Measurements from ENCODE around the gene NDUFV2. TPM values are rescaled to one million over a fixed set of nuclear protein-coding genes. Genes with fewer than 3 reads are reported as not detected.
A peak's percentile ranks its signal among the peaks of the same experiment; 100 is the strongest.
"Not testable (repeated sequence)": the region's sequence is repeated elsewhere in the genome, so short reads cannot be mapped to it uniquely, and the experiment has no call there.

NDUFV2 gene
- total RNA-seq, 2 donors from 2014 or later = 276 to 295 TPM

DNA sequence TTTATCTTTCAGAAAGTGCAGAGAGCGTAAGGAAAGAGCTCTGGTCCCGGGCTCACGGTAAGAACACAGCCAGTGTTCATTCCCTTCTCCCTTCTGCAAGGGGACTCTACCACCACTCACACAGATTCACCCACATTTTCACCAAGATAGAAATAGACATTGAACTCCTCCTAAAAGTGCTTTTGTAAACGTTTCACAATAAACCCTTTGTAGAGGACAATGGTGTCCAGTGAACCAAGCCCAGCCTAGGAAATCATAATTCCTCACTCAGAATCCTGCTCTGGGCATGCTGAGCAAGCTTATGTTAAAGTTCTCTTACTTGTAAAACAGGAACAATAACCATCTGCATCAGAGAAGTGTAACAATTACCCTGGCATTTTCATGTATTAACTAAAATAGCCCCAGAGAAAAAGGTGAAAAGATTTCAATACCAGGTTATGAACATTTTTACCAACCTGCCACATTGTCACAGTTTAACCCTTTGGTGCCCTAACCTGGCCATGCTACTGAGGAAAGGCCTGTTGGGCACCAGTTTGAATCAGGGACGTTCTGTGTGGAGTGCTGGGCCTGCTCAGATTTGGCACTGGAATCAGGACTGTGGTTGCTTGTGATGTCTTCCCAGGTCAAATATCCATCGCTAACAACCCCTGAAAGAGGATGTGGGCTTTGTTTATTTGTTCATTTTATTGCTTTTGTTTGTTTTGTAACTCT lies 22.5 kb upstream of the NDUFV2 start:
- Mint-ChIP-seq H3K9me3 (no peaks in the 10 kb centered on the region), H3K4me3 (peak overlapping the region; percentile 7), H3K27ac (peak overlapping the region; percentile 99 to 100), H3K36me3 (peaks cover 10% of the 10 kb centered on the region), H3K4me1 (ENCODE audit: low read depth in 2 of 2) (peaks cover 58 to 73% of the 10 kb centered on the region in 2 donors), H3K27me3 (no peaks in the 10 kb centered on the region)
- ATAC-seq = no peak
- no peak for DNase-seq (ENCODE audit: low spot score)

GRCh38 chr18:9081940-9082339 lies 20.6 kb upstream of the NDUFV2 start:
- Mint-ChIP-seq H3K27ac (peak overlapping the region; percentile 99 to 100), H3K36me3 (no peaks in the 10 kb centered on the region), H3K4me1 (ENCODE audit: low read depth in 2 of 2) (peaks cover 47 to 60% of the 10 kb centered on the region in 2 donors), H3K27me3 (no peaks in the 10 kb centered on the region), H3K9me3 (no peaks in the 10 kb centered on the region), H3K4me3 (peak overlapping the region; percentile 81)
- ATAC-seq = peak; percentile 22 to 43
- peak; percentile 73 for DNase-seq (ENCODE audit: low spot score)

- Mint-ChIP-seq H3K4me3 (peak overlapping the region; percentile 81), H3K27me3 (no peaks in the 10 kb centered on the region), H3K27ac (peak overlapping the region; percentile 99 to 100), H3K4me1 (ENCODE audit: low read depth in 2 of 2) (peaks cover 41 to 54% of the 10 kb centered on the region in 2 donors), H3K9me3 (no peaks in the 10 kb centered on the region), H3K36me3 (no peaks in the 10 kb centered on the region)
- peak; percentile 79 for DNase-seq (ENCODE audit: low spot score)
- peak; percentile 91 to 92 for ATAC-seq
Observed at GRCh38 chr18:9082711-9083510, 19.6 kb upstream of the NDUFV2 start.

DNA sequence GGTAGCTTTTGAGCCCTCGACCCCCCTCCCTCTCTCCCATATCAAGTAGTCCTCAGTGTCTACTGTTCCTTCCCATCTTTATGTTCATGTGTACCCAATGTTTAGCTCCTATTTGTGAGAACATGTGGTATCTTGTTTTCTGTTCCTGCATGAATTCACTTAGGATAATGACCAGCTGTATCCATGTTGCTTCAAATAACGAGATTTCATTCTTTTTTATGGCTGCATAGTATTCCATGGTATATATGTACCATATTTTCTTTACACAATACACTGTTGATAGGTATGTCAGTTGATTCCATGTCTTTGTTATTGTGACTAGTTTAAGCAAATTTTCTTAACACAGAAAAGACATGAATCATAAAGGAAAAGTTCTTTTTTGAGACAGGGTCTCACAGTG lies 16.5 kb upstream of the NDUFV2 start:
- Mint-ChIP-seq H3K9me3 (no peaks in the 10 kb centered on the region), H3K36me3 (no peaks in the 10 kb centered on the region), H3K27ac (peak overlapping the region; percentile 72 to 100), H3K4me3 (peak overlapping the region; percentile 20), H3K27me3 (no peaks in the 10 kb centered on the region), H3K4me1 (ENCODE audit: low read depth in 2 of 2) (peaks cover 49 to 65% of the 10 kb centered on the region in 2 donors)
- ATAC-seq (no peak), DNase-seq (ENCODE audit: low spot score) (no peak)

DNA sequence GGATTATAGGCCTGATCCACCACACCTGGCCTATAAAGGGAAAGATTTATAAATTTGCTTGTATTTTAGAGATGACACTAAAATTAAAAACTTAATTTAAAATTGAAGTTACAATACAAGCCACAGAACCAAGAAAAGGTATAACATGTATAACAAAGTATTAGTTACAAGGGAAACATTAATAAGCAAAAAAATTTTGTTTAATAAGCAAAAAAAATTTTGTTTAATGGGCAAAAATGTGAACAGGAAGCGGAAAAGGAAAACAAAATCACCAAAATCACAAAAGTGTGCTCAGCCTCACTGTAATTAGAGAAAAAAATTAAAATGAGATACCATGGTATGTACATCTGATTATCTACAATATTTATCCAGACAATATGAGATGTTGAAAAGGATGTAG lies 15.9 kb upstream of the NDUFV2 start:
- Mint-ChIP-seq H3K4me3 (no peak overlapping the region), H3K4me1 (ENCODE audit: low read depth in 2 of 2) (peaks cover 49 to 69% of the 10 kb centered on the region in 2 donors), H3K9me3 (no peaks in the 10 kb centered on the region), H3K27me3 (no peaks in the 10 kb centered on the region), H3K36me3 (no peaks in the 10 kb centered on the region), H3K27ac (peak overlapping the region; percentile 72 to 100)
- DNase-seq (ENCODE audit: low spot score) (no peak), ATAC-seq (no peak)

DNA sequence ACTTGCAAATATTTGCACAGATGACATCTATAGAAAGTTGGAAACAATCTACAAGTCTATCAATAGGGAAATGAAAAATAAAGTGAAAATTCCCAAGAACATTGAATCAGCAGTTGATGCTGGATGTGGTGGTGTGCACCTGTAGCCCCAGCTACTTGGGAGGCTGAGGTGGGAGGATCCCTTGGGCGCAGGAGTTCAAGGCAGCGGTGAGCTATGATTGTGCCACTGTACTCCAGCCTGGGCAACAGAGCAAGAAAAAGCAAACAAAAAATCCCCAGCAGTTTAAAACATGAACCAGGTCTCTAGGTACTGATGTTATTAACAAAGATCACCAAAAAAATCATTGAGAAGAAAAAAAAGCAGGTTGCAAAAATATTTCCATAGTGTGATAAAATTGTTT lies 15.4 kb upstream of the NDUFV2 start:
- Mint-ChIP-seq H3K4me3 (peak overlapping the region; percentile 25), H3K27me3 (no peaks in the 10 kb centered on the region), H3K9me3 (no peaks in the 10 kb centered on the region), H3K27ac (peak overlapping the region; percentile 72 to 100), H3K36me3 (no peaks in the 10 kb centered on the region), H3K4me1 (ENCODE audit: low read depth in 2 of 2) (peaks cover 46 to 66% of the 10 kb centered on the region in 2 donors)
- ATAC-seq (no peak), DNase-seq (ENCODE audit: low spot score) (no peak)

DNA sequence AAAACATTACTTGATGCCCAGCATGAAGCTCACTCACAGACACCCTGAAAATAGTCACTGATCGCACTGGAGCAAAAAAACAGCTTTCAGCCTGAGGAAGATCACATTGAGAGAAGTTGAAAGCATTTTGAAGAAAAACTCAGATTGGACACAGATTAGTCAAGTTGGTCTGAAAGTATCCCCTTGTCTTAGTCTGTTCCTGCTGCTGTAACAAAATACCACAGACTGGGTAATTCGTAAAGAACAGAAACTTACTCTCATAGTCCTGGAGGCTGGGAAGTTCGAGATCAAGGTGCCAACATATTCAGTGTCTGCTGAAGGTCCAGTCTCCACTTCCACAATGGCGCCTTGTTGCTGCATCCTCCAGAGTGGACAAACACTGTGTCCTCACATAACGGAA lies 14.2 kb upstream of the NDUFV2 start:
- peaks cover 35 to 60% of the 10 kb centered on the region in 2 donors for H3K4me1 Mint-ChIP-seq (ENCODE audit: low read depth in 2 of 2)
- H3K36me3 Mint-ChIP-seq = no peaks in the 10 kb centered on the region
- H3K9me3 Mint-ChIP-seq = no peaks in the 10 kb centered on the region
- DNase-seq (ENCODE audit: low spot score) (no peak), ATAC-seq (no peak)
- no peaks in the 10 kb centered on the region for H3K27me3 Mint-ChIP-seq
- peak overlapping the region; percentile 95 to 100 for H3K27ac Mint-ChIP-seq
- H3K4me3 Mint-ChIP-seq = peak overlapping the region; percentile 58

- H3K4me1 Mint-ChIP-seq (ENCODE audit: low read depth in 2 of 2) = peaks cover 31 to 57% of the 10 kb centered on the region in 2 donors
- H3K4me3 Mint-ChIP-seq = peak overlapping the region; percentile 58
- not testable (repeated sequence) for H3K27me3 Mint-ChIP-seq; H3K9me3 Mint-ChIP-seq; DNase-seq (ENCODE audit: low spot score); ATAC-seq; H3K36me3 Mint-ChIP-seq
- H3K27ac Mint-ChIP-seq = peak overlapping the region; percentile 95 to 100
Observed at GRCh38 chr18:9088727-9089126, 13.8 kb upstream of the NDUFV2 start.

DNA sequence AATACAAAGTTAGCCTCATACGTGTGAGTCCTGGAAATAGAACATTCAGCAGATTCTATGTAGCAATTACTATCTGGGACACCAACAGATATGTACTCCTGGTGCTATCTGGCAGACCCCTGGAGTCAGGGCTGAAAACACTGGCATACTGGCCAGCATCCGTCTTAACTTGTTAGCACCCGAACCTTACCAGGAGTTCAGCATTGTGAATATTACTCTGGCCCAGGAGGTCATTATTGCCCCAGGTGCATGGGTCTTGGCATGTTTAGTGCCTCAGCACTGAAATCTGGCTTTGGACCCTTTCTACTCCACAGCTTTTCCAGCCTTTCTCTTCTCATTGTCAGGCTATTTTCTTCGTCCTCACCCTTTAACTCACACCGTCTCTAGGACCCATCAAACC lies 11.9 kb upstream of the NDUFV2 start:
- no peaks in the 10 kb centered on the region for H3K9me3 Mint-ChIP-seq
- DNase-seq (ENCODE audit: low spot score) (no peak), ATAC-seq (no peak)
- H3K4me1 Mint-ChIP-seq (ENCODE audit: low read depth in 2 of 2) = peaks cover 41 to 68% of the 10 kb centered on the region in 2 donors
- H3K36me3 Mint-ChIP-seq = no peaks in the 10 kb centered on the region
- H3K27me3 Mint-ChIP-seq = no peaks in the 10 kb centered on the region
- H3K27ac Mint-ChIP-seq = peak overlapping the region; percentile 95 to 100
- H3K4me3 Mint-ChIP-seq = peak overlapping the region; percentile 93

DNA sequence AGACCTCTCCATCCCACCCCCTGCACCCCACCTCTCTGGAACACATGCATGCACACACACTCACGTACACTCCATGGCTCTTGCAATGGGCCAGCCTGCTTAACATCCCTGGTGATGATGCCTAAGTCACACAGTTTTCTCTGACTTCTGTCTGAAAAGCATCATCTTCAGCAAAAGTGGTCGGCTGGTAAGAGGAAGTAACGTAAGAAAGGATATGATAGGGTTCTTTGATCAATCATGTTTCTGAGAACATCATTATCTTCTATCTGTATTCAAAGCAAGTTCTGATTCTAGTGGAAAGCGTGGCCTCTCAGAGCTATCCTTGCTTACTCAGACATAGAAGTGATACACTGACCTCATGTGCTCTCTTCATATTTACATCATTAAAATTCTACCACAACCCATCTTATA lies 11.4 kb upstream of the NDUFV2 start:
- Mint-ChIP-seq H3K4me1 (ENCODE audit: low read depth in 2 of 2) (peaks cover 42 to 69% of the 10 kb centered on the region in 2 donors), H3K4me3 (peak overlapping the region; percentile 93), H3K27ac (peak overlapping the region; percentile 95 to 100), H3K36me3 (no peaks in the 10 kb centered on the region), H3K27me3 (no peaks in the 10 kb centered on the region), H3K9me3 (no peaks in the 10 kb centered on the region)
- ATAC-seq (peak; percentile 80 to 83), DNase-seq (ENCODE audit: low spot score) (no peak)

DNA sequence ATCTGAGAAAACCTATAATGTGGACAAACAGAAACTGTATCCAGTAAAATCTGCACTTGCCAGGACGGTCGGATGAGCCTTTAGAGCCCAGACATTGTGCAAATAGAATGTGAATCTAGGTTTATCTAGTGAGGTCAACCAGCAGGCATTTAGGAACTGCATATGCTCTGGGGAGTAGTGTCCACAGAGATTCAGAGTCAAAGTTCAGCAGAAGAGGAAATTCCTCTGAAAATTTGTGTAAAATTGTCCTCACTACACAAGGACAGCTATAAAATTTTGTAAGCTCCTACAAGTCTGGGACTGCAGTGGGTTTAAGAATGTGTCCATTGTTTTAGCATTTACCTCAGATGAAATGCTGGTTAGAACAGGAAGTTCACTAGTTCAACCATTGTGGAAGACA lies 9.8 kb upstream of the NDUFV2 start:
- Mint-ChIP-seq H3K36me3 (no peaks in the 10 kb centered on the region), H3K4me3 (peak overlapping the region; percentile 32), H3K9me3 (no peaks in the 10 kb centered on the region), H3K4me1 (ENCODE audit: low read depth in 2 of 2) (peaks cover 46 to 69% of the 10 kb centered on the region in 2 donors), H3K27me3 (peaks cover 0 to 2% of the 10 kb centered on the region in 2 donors), H3K27ac (peak overlapping the region; percentile 95 to 100)
- no peak for DNase-seq (ENCODE audit: low spot score)
- ATAC-seq = no peak

GRCh38 chr18:9093109-9093508 lies 9.4 kb upstream of the NDUFV2 start:
- Mint-ChIP-seq H3K27ac (peak overlapping the region; percentile 95 to 100), H3K4me1 (ENCODE audit: low read depth in 2 of 2) (peaks cover 44 to 66% of the 10 kb centered on the region in 2 donors)
- not testable (repeated sequence) for H3K36me3 Mint-ChIP-seq; H3K9me3 Mint-ChIP-seq; DNase-seq (ENCODE audit: low spot score); H3K4me3 Mint-ChIP-seq; ATAC-seq; H3K27me3 Mint-ChIP-seq

- DNase-seq (ENCODE audit: low spot score) = no peak
- peak in 1 of 2 donors; percentile 56 for ATAC-seq
- Mint-ChIP-seq H3K27me3 (peaks cover 0 to 2% of the 10 kb centered on the region in 2 donors), H3K36me3 (no peaks in the 10 kb centered on the region), H3K4me3 (peak overlapping the region; percentile 71), H3K4me1 (ENCODE audit: low read depth in 2 of 2) (peaks cover 37 to 52% of the 10 kb centered on the region in 2 donors), H3K27ac (peak overlapping the region; percentile 77 to 100), H3K9me3 (no peaks in the 10 kb centered on the region)
Observed at GRCh38 chr18:9094307-9095226, 7.9 kb upstream of the NDUFV2 start.
